Neural cell (in vitro differentiated cells): ENCODE measurements around the gene IL1R2.
"Not testable (repeated sequence)": the region's sequence is repeated elsewhere in the genome, so short reads cannot be mapped to it uniquely, and the experiment has no call there.

Experiments
- CTCF ChIP-seq: fragments of 450-650 bp; IDR thresholded peaks from 2 replicates; pipeline ENCODE4 v1.5.1; 2014; ENCODE audit warnings: antibody characterized with exemption, mild to moderate bottlenecking, moderate library complexity; ENCODE audit not compliant: poor library complexity, severe bottlenecking
- EP300 ChIP-seq: fragments of 450-650 bp; conservative IDR thresholded peaks from 2 replicates; pipeline ENCODE4 v1.6.1; 2014; ENCODE audit warnings: antibody characterized with exemption, mild to moderate bottlenecking, moderate library complexity; ENCODE audit not compliant: poor library complexity, severe bottlenecking
- EZH2 ChIP-seq: fragments of 200-600, 300-800 bp; shearing (Covaris generic), sonication (generic); IDR thresholded peaks from 2 replicates; pipeline ENCODE4 v1.6.1; 2014; ENCODE audit warnings: antibody characterized with exemption, low read length, borderline replicate concordance, mild to moderate bottlenecking; ENCODE audit not compliant: insufficient read depth, poor library complexity, severe bottlenecking
- MXI1 ChIP-seq: fragments of 450-650 bp; conservative IDR thresholded peaks from 2 replicates; pipeline ENCODE4 v1.6.1; 2014; ENCODE audit warnings: antibody characterized with exemption, mild to moderate bottlenecking; ENCODE audit not compliant: poor library complexity, severe bottlenecking
- POLR2AphosphoS5 ChIP-seq: IDR thresholded peaks from 2 replicates; pipeline ENCODE4 v1.6.1; 2012
- RAD21 ChIP-seq: fragments of 450-650 bp; conservative IDR thresholded peaks from 2 replicates; pipeline ENCODE4 v1.6.1; 2014; ENCODE audit warnings: antibody characterized with exemption, mild to moderate bottlenecking, moderate library complexity
- REST ChIP-seq: IDR thresholded peaks from 2 replicates; pipeline ENCODE4 v1.6.1; 2012; ENCODE audit warnings: borderline replicate concordance
- SMC3 ChIP-seq: fragments of 450-650 bp; conservative IDR thresholded peaks from 2 replicates; pipeline ENCODE4 v1.6.1; 2014; ENCODE audit warnings: antibody characterized with exemption, mild to moderate bottlenecking, moderate library complexity; ENCODE audit not compliant: poor library complexity
- TAF1 ChIP-seq: IDR thresholded peaks from 2 replicates; pipeline ENCODE4 v1.6.1; 2012; ENCODE audit warnings: low read depth

GRCh38 chr2:102068126-102068525 is 76.4 kb downstream of the IL1R2 start:
- TF ChIP-seq CTCF, EP300, REST, TAF1, SMC3, POLR2AphosphoS5, RAD21, EZH2, MXI1: not testable (repeated sequence)
